H1 (cell line): ENCODE results near the gene PRR5L. TPM values are rescaled to one million over a fixed set of nuclear protein-coding genes. Genes with fewer than 3 reads are reported as not detected.

Source experiments
- BRCA1 ChIP-seq: IDR thresholded peaks from 2 replicates; pipeline ENCODE4 v1.6.1; 2012; ENCODE audit warnings: low read depth, low read length, improper control_type of control experiment
- CHD2 ChIP-seq: IDR thresholded peaks from 2 replicates; pipeline ENCODE4 v1.6.1; 2012; ENCODE audit warnings: low read length, improper control_type of control experiment
- EZH2 ChIP-seq: fragments of 200-600 bp; sonication (generic); IDR thresholded peaks from 2 replicates; pipeline ENCODE4 v1.7.1; 2012; ENCODE audit warnings: low read depth, mild to moderate bottlenecking, moderate library complexity, low read length, inconsistent platforms; ENCODE audit not compliant: severe bottlenecking
- HDAC6 ChIP-seq: IDR thresholded peaks from one replicate; pipeline ENCODE4 v1.7.1; 2012; ENCODE audit warnings: low read depth, mild to moderate bottlenecking, inconsistent platforms, low read length, moderate library complexity
- PHF8 ChIP-seq: fragments of 200-600 bp; sonication (generic); conservative IDR thresholded peaks from 2 replicates; pipeline ENCODE4 v1.7.1; 2012; ENCODE audit warnings: low read depth, mild to moderate bottlenecking, inconsistent platforms, low read length, moderate library complexity
- SP4 ChIP-seq: IDR thresholded peaks from 2 replicates; pipeline ENCODE4 v1.6.1; 2012; ENCODE audit warnings: low read length, inconsistent platforms
- polyA plus RNA-seq, 7 experiments: library from polyadenylated mRNA; depleted of rRNA in 3 of 7; stranded (reverse) in 5 of 7; unstranded in 2 of 7; fragments of >200 nt in 5 of 7; fragments of 200-250 nt in 2 of 7; gene quantifications; 1 replicate in 5 of 7; 2 replicates in 1 of 7; 4 replicates in 1 of 7; pipeline versions ENCODE4 v1.2.1 to v1.2.3, GENCODE V29; 2011 to 2013; ENCODE audit warnings: missing spikeins in 2 of 7, mixed read lengths in 2 of 7
- total RNA-seq: library from RNA; stranded (reverse); fragmentation: NEBNext Ultra II Directional; extraction: Animal tissue kit (Norgen Biotek cat#: 25700); gene quantifications from 2 replicates; pipeline ENCODE4 v1.2.1, GENCODE V29; 2021
- TF ChIP-seq, protein P1 (sequence below), 3 experiments: IDR thresholded peaks; 1 replicate in 2 of 3; 2 replicates in 1 of 3; pipeline versions ENCODE4 v1.5.1 to v1.6.1; 2011; ENCODE audit warnings: low read length in 3 of 3, mild to moderate bottlenecking in 3 of 3, inconsistent platforms in 2 of 3, low read depth in 1 of 3, moderate library complexity in 1 of 3; ENCODE audit not compliant: insufficient read depth in 1 of 3; ENCODE audit errors: control extremely low read depth in 1 of 3

Gene PRR5L
- total and polyA plus RNA-seq, 2 of the 8 experiments (the other 6 are each of a cell fraction or from before 2014, with no cell fraction given), result 6.6 to 10.1 TPM

DNA sequence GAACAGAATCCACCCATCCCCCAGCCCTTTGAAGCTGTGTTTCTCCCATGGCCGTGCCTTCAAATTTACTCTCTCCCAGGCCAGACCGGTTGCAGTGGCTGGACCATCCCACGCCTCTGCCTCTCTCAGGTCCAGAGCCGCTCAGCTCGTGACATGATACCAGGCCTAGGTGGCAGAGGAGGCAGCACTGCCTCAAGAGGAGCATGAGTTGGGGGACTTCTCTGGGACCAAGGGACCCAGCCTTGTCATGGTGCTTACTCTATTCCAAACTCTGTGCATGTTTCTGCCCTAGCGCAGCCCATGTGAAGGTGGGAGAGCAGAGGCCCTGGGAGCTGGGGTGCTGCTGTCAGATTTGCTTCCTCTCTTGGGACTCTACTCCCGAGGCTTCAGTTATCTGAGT lies 163.0 kb downstream of the PRR5L start (continued):
- TF ChIP-seq, protein P1, sequence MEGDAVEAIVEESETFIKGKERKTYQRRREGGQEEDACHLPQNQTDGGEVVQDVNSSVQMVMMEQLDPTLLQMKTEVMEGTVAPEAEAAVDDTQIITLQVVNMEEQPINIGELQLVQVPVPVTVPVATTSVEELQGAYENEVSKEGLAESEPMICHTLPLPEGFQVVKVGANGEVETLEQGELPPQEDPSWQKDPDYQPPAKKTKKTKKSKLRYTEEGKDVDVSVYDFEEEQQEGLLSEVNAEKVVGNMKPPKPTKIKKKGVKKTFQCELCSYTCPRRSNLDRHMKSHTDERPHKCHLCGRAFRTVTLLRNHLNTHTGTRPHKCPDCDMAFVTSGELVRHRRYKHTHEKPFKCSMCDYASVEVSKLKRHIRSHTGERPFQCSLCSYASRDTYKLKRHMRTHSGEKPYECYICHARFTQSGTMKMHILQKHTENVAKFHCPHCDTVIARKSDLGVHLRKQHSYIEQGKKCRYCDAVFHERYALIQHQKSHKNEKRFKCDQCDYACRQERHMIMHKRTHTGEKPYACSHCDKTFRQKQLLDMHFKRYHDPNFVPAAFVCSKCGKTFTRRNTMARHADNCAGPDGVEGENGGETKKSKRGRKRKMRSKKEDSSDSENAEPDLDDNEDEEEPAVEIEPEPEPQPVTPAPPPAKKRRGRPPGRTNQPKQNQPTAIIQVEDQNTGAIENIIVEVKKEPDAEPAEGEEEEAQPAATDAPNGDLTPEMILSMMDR (IDR thresholded peaks at IDR 0.05; ENCODE audit: control extremely low read depth in 1 of 3, insufficient read depth in 1 of 3, low read depth in 1 of 3, low read length in 3 of 3), result no peak
- TF ChIP-seq SP4 (no peak), EZH2 (no peak), CHD2 (no peak), PHF8 (no peak), BRCA1 (no peak), HDAC6 (no peak)
